Right lobe of liver (tissue), 6 donors: ENCODE data around the gene IL2RA. TPM values are rescaled to one million over a fixed set of nuclear protein-coding genes. Genes with fewer than 3 reads are reported as not detected.

ENCODE experiments used
- ATAC-seq, 4 donors: fragments of 200-7000 bp; cut with Tn5 transposase; one replicate each; pipeline ENCODE4 v1.9.1; 2020; ENCODE audit warnings: mild to moderate bottlenecking in 4 of 4, moderate library complexity in 4 of 4
- DNase-seq, 3 donors: peaks; one replicate each; pipeline ENCODE4 v3.0.0-alpha.2; 2020
- H3K27ac ChIP-seq, 3 donors: fragments of 200-600 bp; one replicate each; pipeline ENCODE4 v1.8.0; 2022
- H3K27me3 ChIP-seq, 2 donors: fragments of 200-600 bp; one replicate each; pipeline ENCODE4 v1.8.0; 2022
- H3K36me3 ChIP-seq, 4 donors: fragments of 200-600 bp; sonication (generic) in 1 of 4; one replicate each; pipeline versions ENCODE4 v1.5.1 to v1.8.0; 2017 to 2022; ENCODE audit warnings: control low read depth in 1 of 4
- H3K4me1 ChIP-seq, 4 donors: fragments of 200-600 bp; sonication (generic) in 1 of 4; one replicate each; pipeline versions ENCODE4 v1.5.1 to v1.8.0; 2017 to 2022; ENCODE audit warnings: control low read depth in 1 of 4
- H3K4me3 ChIP-seq, 3 donors: fragments of 200-600 bp; one replicate each; pipeline ENCODE4 v1.8.0; 2022
- H3K9me3 ChIP-seq, 4 donors: fragments of 200-600 bp; sonication (generic) in 1 of 4; one replicate each; pipeline versions ENCODE4 v1.5.1 to v1.8.0; 2017 to 2022; ENCODE audit warnings: control low read depth in 1 of 4
- CTCF ChIP-seq, 4 donors: fragments of 200-600 bp in 3 of 4; fragments of 450-650 bp in 1 of 4; IDR thresholded peaks; one replicate each; pipeline versions ENCODE4 v1.5.1 to v1.8.0; 2016 to 2022; ENCODE audit warnings: antibody characterized with exemption in 4 of 4, mild to moderate bottlenecking in 2 of 4
- POLR2A ChIP-seq: fragments of 450-650 bp; IDR thresholded peaks from one replicate; pipeline ENCODE4 v1.6.1; 2017; ENCODE audit warnings: antibody characterized with exemption, mild to moderate bottlenecking
- WGBS: methylation state at CpG from one replicate; pipeline ENCODE4 v1.1.6; 2018; ENCODE audit warnings: low coverage, low lambda C conversion rate; ENCODE audit not compliant: insufficient coverage; ENCODE audit errors: missing lambda C conversion rate; 5-methylcytosine and 5-hydroxymethylcytosine counted together
- intact Hi-C, 2 donors: fragments of 100-400 bp; cut with DNase I; formaldehyde crosslinking; loops; one replicate each; pipeline versions ENCODE4 v1.11.2 to v1.14.1; 2022
- total RNA-seq, 6 experiments: library from RNA; depleted of rRNA in 2 of 6; stranded (reverse); fragments of >200 nt in 2 of 6; fragmentation: NEBNext Ultra II Directional in 3 of 6; extraction: Animal tissue kit (Norgen Biotek cat#: 25700) in 3 of 6; gene quantifications; one replicate each; pipeline versions ENCODE4 v1.1.0 to v1.2.4, GENCODE V29; 2016 to 2023
- donor health status: DM: no; HTN: yes; CAD: no.
- donor health status: DM: no; HTN: no; CAD: no.
- donor health status: DM: no; HTN: no; CAD: no.
- donor health status: DM: no; HTN: yes; CAD: no.
- donor health status: DM: no; HTN: yes; CAD: no.

The IL2RA gene
- total RNA-seq, 6 experiments from 2014 or later = 0.22 to 3.1 (median 0.97) TPM; not detected in 2

- Histone ChIP-seq H3K9me3 (no peaks in the 10 kb centered on the region), H3K4me3 (no peak overlapping the region), H3K4me1 (no peaks in the 10 kb centered on the region), H3K27me3 (no peaks in the 10 kb centered on the region), H3K27ac (no peak overlapping the region), H3K36me3 (no peaks in the 10 kb centered on the region)
- peak in 1 of 4 donors; percentile 32 for ATAC-seq
- WGBS = 69% methylated on average over 3 of the region's 20 CpGs
- no peak for TF ChIP-seq CTCF (IDR thresholded peaks at IDR 0.05)
- TF ChIP-seq POLR2A = no peak
- intact Hi-C loops = loop anchor here in 1 of 2 donors (10.0 kb wide), 1 partner anchor 85 kb away; the partner anchor contains the start of gene RBM17
- DNase-seq = peak in 1 of 3 donors; percentile 37
Observed at GRCh38 chr10:5999440-6000165, 62.6 kb downstream of the IL2RA start.

- Histone ChIP-seq H3K9me3 (no peaks in the 10 kb centered on the region), H3K4me1 (no peaks in the 10 kb centered on the region), H3K27ac (no peak overlapping the region), H3K36me3 (no peaks in the 10 kb centered on the region), H3K4me3 (no peak overlapping the region), H3K27me3 (no peaks in the 10 kb centered on the region)
- DNase-seq (no peak), ATAC-seq (no peak)
- 62% methylated on average over 4 of the region's 4 CpGs for WGBS
- no peak for TF ChIP-seq CTCF (IDR thresholded peaks at IDR 0.05)
- TF ChIP-seq POLR2A = no peak
- intact Hi-C loops = no loop called here
Observed at GRCh38 chr10:5996696-5997095, 65.5 kb downstream of the IL2RA start.

GRCh38 chr10:5992398-5992797 lies 69.8 kb downstream of the IL2RA start:
- Histone ChIP-seq H3K27me3 (no peaks in the 10 kb centered on the region), H3K27ac (no peak overlapping the region), H3K9me3 (no peaks in the 10 kb centered on the region), H3K4me3 (no peak overlapping the region), H3K36me3 (no peaks in the 10 kb centered on the region), H3K4me1 (no peaks in the 10 kb centered on the region)
- 100% methylated on average over 1 of the region's 1 CpG for WGBS
- DNase-seq = no peak
- intact Hi-C loops = no loop called here
- TF ChIP-seq POLR2A (no peak), CTCF (IDR thresholded peaks at IDR 0.05) (no peak)
- no peak for ATAC-seq

- no peak overlapping the region for H3K27ac ChIP-seq
- no peak overlapping the region for H3K4me3 ChIP-seq
- intact Hi-C loops = no loop called here
- H3K9me3 ChIP-seq = no peaks in the 10 kb centered on the region
- no peak for DNase-seq
- ATAC-seq = no peak
- TF ChIP-seq CTCF (IDR thresholded peaks at IDR 0.05) = no peak
- no peak for TF ChIP-seq POLR2A
- no peaks in the 10 kb centered on the region for H3K27me3 ChIP-seq
- H3K36me3 ChIP-seq = no peaks in the 10 kb centered on the region
- H3K4me1 ChIP-seq = no peaks in the 10 kb centered on the region
Observed at GRCh38 chr10:5991708-5992107, 70.5 kb downstream of the IL2RA start.
